HG03575 (cell line): ENCODE data around the gene INSYN2B.
"Not testable (repeated sequence)": the region's sequence is repeated elsewhere in the genome, so short reads cannot be mapped to it uniquely, and the experiment has no call there.

Experiments
- ATAC-seq: cut with Tn5 transposase; IDR thresholded peaks from one replicate; pipeline ENCODE4 v1.9.1; 2021; ENCODE audit not compliant: unreplicated experiment, insufficient number of reproducible peaks, low FRiP score; ENCODE audit errors: extremely low read depth

INSYN2B gene

GRCh38 chr5:169836835-169837536 lies 143.3 kb downstream of the INSYN2B start:
- no peak for ATAC-seq

- not testable (repeated sequence) for ATAC-seq
Measured at GRCh38 chr5:169834540-169834939, 145.8 kb downstream of the INSYN2B start.

- ATAC-seq: not testable (repeated sequence)
Measured at GRCh38 chr5:169833681-169834292, 146.5 kb downstream of the INSYN2B start.

- no peak for ATAC-seq
Measured at GRCh38 chr5:169832845-169833244, 147.4 kb downstream of the INSYN2B start.

- no peak for ATAC-seq
Measured at GRCh38 chr5:169832304-169832703, 148.0 kb downstream of the INSYN2B start.

- no peak for ATAC-seq
Measured at GRCh38 chr5:169831331-169831730, 149.0 kb downstream of the INSYN2B start.

GRCh38 chr5:169828385-169828784 lies 151.9 kb downstream of the INSYN2B start:
- peak; percentile 47 for ATAC-seq

GRCh38 chr5:169827769-169828168 lies 152.5 kb downstream of the INSYN2B start:
- ATAC-seq: no peak

GRCh38 chr5:169826618-169827017 lies 153.7 kb downstream of the INSYN2B start:
- no peak for ATAC-seq

GRCh38 chr5:169817031-169817430 lies 163.3 kb downstream of the INSYN2B start:
- ATAC-seq: no peak

GRCh38 chr5:169814522-169814921 lies 165.8 kb downstream of the INSYN2B start:
- no peak for ATAC-seq
